Heart left ventricle (tissue), 16 donors: Measurements from ENCODE around the gene TRABD2A. TPM values are rescaled to one million over a fixed set of nuclear protein-coding genes. Genes with fewer than 3 reads are reported as not detected.

ENCODE experiments used
- ATAC-seq, 4 donors: fragments of 200-7000 bp; cut with Tn5 transposase; one replicate each; pipeline ENCODE4 v1.9.1; 2020 to 2022; ENCODE audit warnings: moderate library complexity in 4 of 4, mild to moderate bottlenecking in 3 of 4, moderate number of reproducible peaks in 1 of 4
- DNase-seq, 5 donors: peaks; one replicate each; pipeline ENCODE4 v3.0.0-alpha.2; 2020
- H3K27ac ChIP-seq, 12 donors: fragments of 200-600 bp; sonication (generic) in 4 of 12; one replicate each; pipeline versions ENCODE4 v1.5.0 to v1.8.0; 2016 to 2022; ENCODE audit warnings: mild to moderate bottlenecking in 2 of 12
- H3K27me3 ChIP-seq, 9 donors: fragments of 200-600 bp; sonication (generic) in 2 of 9; one replicate each; pipeline versions ENCODE4 v1.5.1 to v1.8.0; 2016 to 2022; ENCODE audit warnings: mild to moderate bottlenecking in 3 of 9
- H3K36me3 ChIP-seq, 9 donors: fragments of 200-600 bp; sonication (generic) in 2 of 9; one replicate each; pipeline versions ENCODE4 v1.5.0 to v1.8.0; 2018 to 2022; ENCODE audit warnings: mild to moderate bottlenecking in 2 of 9
- H3K4me1 ChIP-seq, 12 donors: fragments of 200-600 bp; sonication (generic) in 4 of 12; one replicate each; pipeline versions ENCODE4 v1.5.0 to v1.8.0; 2016 to 2022; ENCODE audit warnings: mild to moderate bottlenecking in 3 of 12
- H3K4me3 ChIP-seq, 12 donors: fragments of 200-600 bp; sonication (generic) in 4 of 12; one replicate each; pipeline versions ENCODE4 v1.5.0 to v1.8.0; 2017 to 2022; ENCODE audit warnings: mild to moderate bottlenecking in 9 of 12, moderate library complexity in 4 of 12
- H3K9me3 ChIP-seq, 12 donors: fragments of 200-600 bp; sonication (generic) in 4 of 12; one replicate each; pipeline versions ENCODE4 v1.5.0 to v1.8.0; 2016 to 2022; ENCODE audit warnings: mild to moderate bottlenecking in 1 of 12
- CTCF ChIP-seq, 12 donors: fragments of 200-600 bp; sonication (generic) in 4 of 12; IDR thresholded peaks; one replicate each; pipeline versions ENCODE4 v1.5.0 to v1.8.0; 2018 to 2022; ENCODE audit warnings: antibody characterized with exemption in 12 of 12, mild to moderate bottlenecking in 5 of 12
- POLR2A ChIP-seq, 2 donors: fragments of 450-650 bp; IDR thresholded peaks; one replicate each; pipeline ENCODE4 v1.6.1; 2017; ENCODE audit warnings: antibody characterized with exemption in 2 of 2, mild to moderate bottlenecking in 2 of 2, moderate library complexity in 2 of 2
- WGBS, 4 donors: extraction: QIAGEN DNeasy Blood & Tissue Kit in 2 of 4; methylation state at CpG; one replicate each; pipeline versions ENCODE4 v1.1.5 to v1.1.7; 2013 to 2018; 5-methylcytosine and 5-hydroxymethylcytosine counted together
- intact Hi-C, 10 donors: fragments of 100-400 bp; cut with DNase I; formaldehyde crosslinking; loops; one replicate each; pipeline versions ENCODE4 v1.11.1 to v1.14.2; 2022
- polyA plus RNA-seq, 2 donors: library from polyadenylated mRNA; stranded (reverse); fragments of 200-250 nt; gene quantifications; one replicate each; pipeline ENCODE4 v1.2.3, GENCODE V29; 2013
- total RNA-seq, 9 donors: library from RNA; depleted of rRNA in 2 of 9; stranded (reverse); fragments of >200 nt in 2 of 9; fragmentation: NEBNext Ultra II Directional in 3 of 9; extraction: Animal tissue kit (Norgen Biotek cat#: 25700) in 3 of 9; gene quantifications; one replicate each; pipeline versions ENCODE4 v1.1.0 to v1.2.4, GENCODE V29; 2016 to 2023
- donor health status: ischemic (EF 13 %, LVEDD 7.1; RV severe dilation, severe dysfunction).
- donor health status: healthy with polysubstance abuse.
- donor health status: DM: no; HTN: yes; CAD: no.
- donor health status: DM: no; HTN: no; CAD: no.
- donor health status: ischemic (EF 25% LVEDD 6.9; RV normal size, moderate dysfunction).
- donor health status: ischemic (EF 25% LVEDD 5.7; RV mildly dilated, moderate dysfunction).
- donor health status: healthy.
- donor health status: DM: yes; HTN: yes; CAD: no.
- donor health status: ischemic (EF 35%, LVEDD 5.7; RV mildly dilated, moderate dysfunction).
- donor health status: nonischemic (EF 11% LVEDD 7.7; RV severe dilation, severe dysfunction).
- donor health status: DM: yes; HTN: yes; CAD: no.
- donor health status: PGD.
- donor health status: ischemic (EF 29% LVEDD 5.4; RV normal size, mild dysfunction).
- donor health status: nonischemic (EF 23%, LVEDD 6.1; RV moderate dilation, normal function).

TRABD2A gene
- total and polyA plus RNA-seq, 11 donors, result 0.42 to 3.9 (median 0.97) TPM; not detected in 1

GRCh38 chr2:84866122-84866521, 14.8 kb downstream of the TRABD2A start:
- WGBS, 4 donors, result 77 to 86% (median 81%) methylated on average over 3 of the region's 3 CpGs
- Histone ChIP-seq H3K36me3 (no peaks in the 10 kb centered on the region), H3K4me3 (no peak overlapping the region), H3K9me3 (no peaks in the 10 kb centered on the region), H3K4me1 (no peaks in the 10 kb centered on the region), H3K27me3 (no peaks in the 10 kb centered on the region), H3K27ac (no peak overlapping the region)
- intact Hi-C loops, result loop anchor here in 3 of 10 donors (5.0 to 10.0 kb wide), 2 partner anchors 231 to 369 kb away; no protein-coding TSS in a partner anchor
- DNase-seq (no peak), ATAC-seq (no peak)
- TF ChIP-seq CTCF (IDR thresholded peaks at IDR 0.05) (no peak), POLR2A (IDR thresholded peaks at IDR 0.05) (no peak)

- no peak for ATAC-seq
- intact Hi-C loops, result loop anchor here in 4 of 10 donors (1.0 to 10.0 kb wide), 3 partner anchors 230 to 370 kb away; no protein-coding TSS in a partner anchor
- no peaks in the 10 kb centered on the region for H3K9me3 ChIP-seq
These were observed 15.6 kb downstream of the TRABD2A start for GRCh38 chr2:84865181-84865783.

GRCh38 chr2:84862006-84862405, 18.9 kb downstream of the TRABD2A start:
- intact Hi-C loops, result loop anchor here in 4 of 10 donors (5.0 to 10.0 kb wide), 2 partner anchors 227 to 365 kb away; no protein-coding TSS in a partner anchor
- ATAC-seq (no peak), DNase-seq (no peak)
- no peaks in the 10 kb centered on the region for H3K27me3 ChIP-seq
- no peak overlapping the region for H3K27ac ChIP-seq
- no peaks in the 10 kb centered on the region for H3K9me3 ChIP-seq
- no peak overlapping the region for H3K4me3 ChIP-seq
- H3K36me3 ChIP-seq, result no peaks in the 10 kb centered on the region
- H3K4me1 ChIP-seq, result peaks cover 0 to 13% (median 0%) of the 10 kb centered on the region in 12 donors
- no peak for TF ChIP-seq CTCF (IDR thresholded peaks at IDR 0.05)
- 68 to 84% (median 75%) methylated on average over 6 of the region's 6 CpGs for WGBS, 4 donors

More at GRCh38 chr2:84865181-84865783, 15.6 kb downstream of the TRABD2A start:
- WGBS, 4 donors, result 57 to 68% (median 63%) methylated on average over 6 of the region's 6 CpGs
- Histone ChIP-seq H3K27me3 (no peaks in the 10 kb centered on the region), H3K27ac (no peak overlapping the region), H3K4me1 (no peaks in the 10 kb centered on the region), H3K36me3 (no peaks in the 10 kb centered on the region), H3K4me3 (no peak overlapping the region)
- DNase-seq, result no peak
- TF ChIP-seq CTCF (IDR thresholded peaks at IDR 0.05) (peak in 10 of 12 donors; percentile 4 to 47 (median 36)), POLR2A (IDR thresholded peaks at IDR 0.05) (no peak)

GRCh38 chr2:84861539-84861938, 19.3 kb downstream of the TRABD2A start:
- H3K36me3 ChIP-seq, result no peaks in the 10 kb centered on the region
- H3K27me3 ChIP-seq, result no peaks in the 10 kb centered on the region
- DNase-seq (no peak), ATAC-seq (no peak)
- TF ChIP-seq CTCF (IDR thresholded peaks at IDR 0.05) (no peak), POLR2A (IDR thresholded peaks at IDR 0.05) (no peak)
- no peaks in the 10 kb centered on the region for H3K9me3 ChIP-seq
- no peak overlapping the region for H3K4me3 ChIP-seq
- no peak overlapping the region for H3K27ac ChIP-seq
- intact Hi-C loops, result loop anchor here in 4 of 10 donors (5.0 to 10.0 kb wide), 2 partner anchors 227 to 364 kb away; no protein-coding TSS in a partner anchor
- 43 to 57% (median 51%) methylated on average over 6 of the region's 6 CpGs for WGBS, 4 donors
- peaks cover 0 to 17% (median 0%) of the 10 kb centered on the region in 12 donors for H3K4me1 ChIP-seq
